Loucy (cell line): ENCODE data around the gene LRRK1.

Experiments used
- H2AFZ ChIP-seq: fragments of 200-600 bp; sonication (generic); 2 replicates; pipeline ENCODE4 v1.6.0; 2016; ENCODE audit warnings: antibody characterized with exemption, mild to moderate bottlenecking, low read length, moderate library complexity
- H3F3A ChIP-seq: fragments of 200-600 bp; 2 replicates; pipeline ENCODE4 v1.6.0; 2016; ENCODE audit warnings: antibody characterized with exemption, low read depth, mild to moderate bottlenecking
- H3K27me3 ChIP-seq: fragments of 200-600 bp; sonication (generic); 2 replicates; pipeline ENCODE4 v1.6.1; 2014; ENCODE audit warnings: low read length, mild to moderate bottlenecking; ENCODE audit not compliant: insufficient read depth, poor library complexity, severe bottlenecking
- H3K36me3 ChIP-seq: fragments of 200-600 bp; sonication (generic); 2 replicates; pipeline ENCODE4 v1.6.1; 2016; ENCODE audit warnings: low read length; ENCODE audit not compliant: insufficient read depth
- H3K4me1 ChIP-seq: fragments of 200-600 bp; sonication (generic); 2 replicates; pipeline ENCODE4 v1.5.1; 2014; ENCODE audit warnings: low read length, mild to moderate bottlenecking; ENCODE audit not compliant: insufficient read depth, poor library complexity, severe bottlenecking
- H3K4me2 ChIP-seq: fragments of 200-600 bp; sonication (generic); 2 replicates; pipeline ENCODE4 v1.6.0; 2014; ENCODE audit warnings: antibody characterized with exemption, low read length, low read depth, mild to moderate bottlenecking; ENCODE audit not compliant: poor library complexity, severe bottlenecking
- H3K4me3 ChIP-seq: fragments of 200-600 bp; sonication (generic); 2 replicates; pipeline ENCODE4 v1.5.1; 2014; ENCODE audit warnings: low read length, mild to moderate bottlenecking, mixed read lengths; ENCODE audit not compliant: poor library complexity, severe bottlenecking
- H3K79me2 ChIP-seq: fragments of 200-600 bp; sonication (generic); 2 replicates; pipeline ENCODE4 v1.6.1; 2014; ENCODE audit warnings: low read length; ENCODE audit not compliant: insufficient read depth
- H3K9ac ChIP-seq: fragments of 200-600 bp; sonication (generic); 2 replicates; pipeline ENCODE4 v1.6.0; 2014; ENCODE audit warnings: mild to moderate bottlenecking, low read depth, low read length, moderate library complexity; ENCODE audit not compliant: poor library complexity, severe bottlenecking
- H3K9me2 ChIP-seq: fragments of 200-600 bp; sonication (generic); replicated peaks from 2 replicates; pipeline ENCODE4 v1.6.1; 2016; ENCODE audit warnings: low read depth, low read length, mixed read lengths
- H3K9me3 ChIP-seq: fragments of 200-600 bp; sonication (generic); 2 replicates; pipeline ENCODE4 v1.6.1; 2014; ENCODE audit warnings: mild to moderate bottlenecking, antibody characterized with exemption, low read length, low read depth; ENCODE audit not compliant: insufficient read depth
- H4K20me1 ChIP-seq: fragments of 200-600 bp; sonication (generic); 2 replicates; pipeline ENCODE4 v1.6.0; 2014; ENCODE audit warnings: antibody characterized with exemption, low read length, mild to moderate bottlenecking; ENCODE audit not compliant: insufficient read depth, poor library complexity, severe bottlenecking
- EZH2phosphoT487 ChIP-seq: fragments of 200-600 bp; IDR thresholded peaks from 2 replicates; pipeline ENCODE4 v1.6.1; 2018; ENCODE audit warnings: antibody characterized with exemption, mild to moderate bottlenecking, moderate library complexity, borderline replicate concordance
- TF ChIP-seq, protein P1 (sequence below): fragments of 200-600 bp; sonication (generic); conservative IDR thresholded peaks from 2 replicates; pipeline ENCODE4 v1.5.1; 2014; ENCODE audit warnings: mild to moderate bottlenecking, antibody characterized with exemption, low read length

The LRRK1 gene

DNA sequence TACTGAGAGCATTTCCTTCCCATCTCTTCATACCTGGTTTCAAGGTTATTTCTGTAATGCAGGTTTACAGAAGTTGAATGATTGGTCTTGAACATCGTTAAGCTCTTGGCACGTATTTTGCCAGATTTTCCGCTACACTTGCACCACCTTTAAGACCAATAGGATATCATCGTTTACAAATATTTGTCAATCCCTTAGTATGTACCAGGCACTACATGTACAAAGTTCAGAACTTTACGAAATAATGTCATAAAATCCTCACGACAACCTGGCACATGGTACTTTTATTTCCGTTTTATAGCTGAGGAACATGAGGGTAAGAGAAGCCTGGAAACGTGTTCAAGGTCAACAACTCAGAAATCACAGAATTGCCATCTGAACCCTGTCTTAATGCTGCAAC is 6.3 kb downstream of the LRRK1 start:
- H3K9me2 ChIP-seq = no peaks in the 10 kb centered on the region
- H4K20me1 ChIP-seq = no peaks in the 10 kb centered on the region
- H3K4me1 ChIP-seq = peaks cover 7% of the 10 kb centered on the region
- no peak overlapping the region for H3K9ac ChIP-seq
- no peaks in the 10 kb centered on the region for H3K27me3 ChIP-seq
- H3K9me3 ChIP-seq = no peaks in the 10 kb centered on the region
- H3F3A ChIP-seq = no peaks in the 10 kb centered on the region
- H3K4me3 ChIP-seq = no peak overlapping the region
- H3K4me2 ChIP-seq = no peak overlapping the region
- H2AFZ ChIP-seq = no peak overlapping the region
- no peak for TF ChIP-seq EZH2phosphoT487
- TF ChIP-seq, protein P1, sequence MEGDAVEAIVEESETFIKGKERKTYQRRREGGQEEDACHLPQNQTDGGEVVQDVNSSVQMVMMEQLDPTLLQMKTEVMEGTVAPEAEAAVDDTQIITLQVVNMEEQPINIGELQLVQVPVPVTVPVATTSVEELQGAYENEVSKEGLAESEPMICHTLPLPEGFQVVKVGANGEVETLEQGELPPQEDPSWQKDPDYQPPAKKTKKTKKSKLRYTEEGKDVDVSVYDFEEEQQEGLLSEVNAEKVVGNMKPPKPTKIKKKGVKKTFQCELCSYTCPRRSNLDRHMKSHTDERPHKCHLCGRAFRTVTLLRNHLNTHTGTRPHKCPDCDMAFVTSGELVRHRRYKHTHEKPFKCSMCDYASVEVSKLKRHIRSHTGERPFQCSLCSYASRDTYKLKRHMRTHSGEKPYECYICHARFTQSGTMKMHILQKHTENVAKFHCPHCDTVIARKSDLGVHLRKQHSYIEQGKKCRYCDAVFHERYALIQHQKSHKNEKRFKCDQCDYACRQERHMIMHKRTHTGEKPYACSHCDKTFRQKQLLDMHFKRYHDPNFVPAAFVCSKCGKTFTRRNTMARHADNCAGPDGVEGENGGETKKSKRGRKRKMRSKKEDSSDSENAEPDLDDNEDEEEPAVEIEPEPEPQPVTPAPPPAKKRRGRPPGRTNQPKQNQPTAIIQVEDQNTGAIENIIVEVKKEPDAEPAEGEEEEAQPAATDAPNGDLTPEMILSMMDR = no peak
- H3K36me3 ChIP-seq = no peaks in the 10 kb centered on the region
- no peaks in the 10 kb centered on the region for H3K79me2 ChIP-seq

DNA sequence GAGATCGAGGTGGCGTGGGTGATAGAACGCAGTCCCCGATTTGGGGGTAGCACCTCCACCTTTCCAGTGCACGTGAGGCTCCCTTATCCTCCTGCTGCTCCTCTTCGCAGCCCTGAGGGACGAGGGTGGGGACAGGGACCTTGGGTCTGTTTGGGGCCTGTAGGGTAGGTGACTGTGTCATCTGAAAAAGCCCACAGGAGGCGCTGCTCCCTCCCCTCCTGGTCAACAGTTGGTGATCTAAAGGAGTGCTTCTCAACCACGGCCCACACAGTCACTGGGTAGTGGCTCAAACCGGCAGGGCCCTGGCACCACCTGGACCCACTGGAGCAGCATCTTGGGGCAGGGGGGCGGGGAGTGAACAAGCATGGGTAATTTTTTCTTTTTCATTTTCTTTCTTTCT is 7.1 kb downstream of the LRRK1 start:
- no peak overlapping the region for H3K4me2 ChIP-seq
- TF ChIP-seq, protein P1 = peak; percentile 34; the same call in 1 of the 2 replicates
- TF ChIP-seq EZH2phosphoT487 = no peak
- no peak overlapping the region for H2AFZ ChIP-seq
- H3K9me2 ChIP-seq = no peaks in the 10 kb centered on the region
- peaks cover 7% of the 10 kb centered on the region for H3K4me1 ChIP-seq
- no peaks in the 10 kb centered on the region for H3K79me2 ChIP-seq
- H3K9ac ChIP-seq = no peak overlapping the region
- no peaks in the 10 kb centered on the region for H3K36me3 ChIP-seq
- no peaks in the 10 kb centered on the region for H4K20me1 ChIP-seq
- H3F3A ChIP-seq = no peaks in the 10 kb centered on the region
- no peaks in the 10 kb centered on the region for H3K27me3 ChIP-seq
- no peaks in the 10 kb centered on the region for H3K9me3 ChIP-seq
- H3K4me3 ChIP-seq = no peak overlapping the region

DNA sequence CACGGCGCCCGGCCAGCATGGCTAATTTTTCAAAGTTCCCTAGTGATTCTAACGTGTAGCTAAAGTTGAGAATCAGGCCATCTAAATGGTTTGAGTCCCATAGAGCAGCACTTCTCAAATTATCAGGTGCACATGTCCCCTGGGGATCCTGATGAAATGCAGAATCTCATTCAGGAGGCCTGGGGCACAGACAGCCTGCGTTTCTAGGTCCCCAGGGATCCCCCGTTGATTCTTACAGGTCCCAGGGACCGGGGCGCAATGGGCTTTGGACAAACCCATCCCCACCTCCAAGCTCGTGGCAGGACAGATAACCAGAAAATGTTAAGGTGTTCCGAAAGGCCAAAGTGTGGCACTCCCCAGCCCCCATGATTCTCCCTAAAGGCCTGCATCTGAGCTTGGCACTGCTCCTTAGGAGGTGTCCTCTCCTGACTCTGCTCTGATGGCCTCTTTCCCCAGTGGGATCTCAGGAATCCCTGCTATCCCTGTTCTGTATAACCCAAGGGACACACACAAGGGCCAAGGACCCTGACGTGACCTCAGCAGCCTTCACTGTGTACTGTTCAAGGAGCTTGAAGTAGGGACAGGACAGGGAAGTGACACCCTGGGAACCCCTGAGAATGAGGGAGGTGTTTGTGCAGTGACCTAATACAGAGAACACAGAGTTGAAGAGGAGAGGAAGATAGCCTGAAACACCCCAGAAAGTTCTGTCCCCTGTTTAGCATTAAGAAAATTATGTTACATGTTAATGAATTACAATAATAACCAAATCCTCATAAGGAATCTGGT is 8.0 kb downstream of the LRRK1 start:
- Histone ChIP-seq H3K9me3 (no peaks in the 10 kb centered on the region), H3K4me3 (no peak overlapping the region), H3K36me3 (no peaks in the 10 kb centered on the region), H3K79me2 (no peaks in the 10 kb centered on the region), H4K20me1 (no peaks in the 10 kb centered on the region), H3K9ac (no peak overlapping the region), H2AFZ (no peak overlapping the region), H3K27me3 (no peaks in the 10 kb centered on the region), H3K4me2 (no peak overlapping the region), H3F3A (no peaks in the 10 kb centered on the region), H3K9me2 (no peaks in the 10 kb centered on the region), H3K4me1 (peaks cover 9% of the 10 kb centered on the region)
- TF ChIP-seq, protein P1 = no peak
- no peak for TF ChIP-seq EZH2phosphoT487
